Esophagus mucosa (tissue), 1 donor: ENCODE measurements around the gene LIPN. TPM values are rescaled to one million over a fixed set of nuclear protein-coding genes. Genes with fewer than 3 reads are reported as not detected.
"Not testable (repeated sequence)": the region's sequence is repeated elsewhere in the genome, so short reads cannot be mapped to it uniquely, and the experiment has no call there.

Experiments used
- ATAC-seq: fragments of 200-7000 bp; cut with Tn5 transposase; one replicate; pipeline ENCODE4 v1.9.1; 2020
- total RNA-seq: library from RNA; stranded (reverse); gene quantifications from one replicate; pipeline ENCODE4 v1.2.4, GENCODE V29; 2023
- donor health status: DM: yes; HTN: yes; CAD: no.

LIPN gene, protein sequence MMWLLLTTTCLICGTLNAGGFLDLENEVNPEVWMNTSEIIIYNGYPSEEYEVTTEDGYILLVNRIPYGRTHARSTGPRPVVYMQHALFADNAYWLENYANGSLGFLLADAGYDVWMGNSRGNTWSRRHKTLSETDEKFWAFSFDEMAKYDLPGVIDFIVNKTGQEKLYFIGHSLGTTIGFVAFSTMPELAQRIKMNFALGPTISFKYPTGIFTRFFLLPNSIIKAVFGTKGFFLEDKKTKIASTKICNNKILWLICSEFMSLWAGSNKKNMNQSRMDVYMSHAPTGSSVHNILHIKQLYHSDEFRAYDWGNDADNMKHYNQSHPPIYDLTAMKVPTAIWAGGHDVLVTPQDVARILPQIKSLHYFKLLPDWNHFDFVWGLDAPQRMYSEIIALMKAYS
- 1.4 TPM for total RNA-seq

DNA sequence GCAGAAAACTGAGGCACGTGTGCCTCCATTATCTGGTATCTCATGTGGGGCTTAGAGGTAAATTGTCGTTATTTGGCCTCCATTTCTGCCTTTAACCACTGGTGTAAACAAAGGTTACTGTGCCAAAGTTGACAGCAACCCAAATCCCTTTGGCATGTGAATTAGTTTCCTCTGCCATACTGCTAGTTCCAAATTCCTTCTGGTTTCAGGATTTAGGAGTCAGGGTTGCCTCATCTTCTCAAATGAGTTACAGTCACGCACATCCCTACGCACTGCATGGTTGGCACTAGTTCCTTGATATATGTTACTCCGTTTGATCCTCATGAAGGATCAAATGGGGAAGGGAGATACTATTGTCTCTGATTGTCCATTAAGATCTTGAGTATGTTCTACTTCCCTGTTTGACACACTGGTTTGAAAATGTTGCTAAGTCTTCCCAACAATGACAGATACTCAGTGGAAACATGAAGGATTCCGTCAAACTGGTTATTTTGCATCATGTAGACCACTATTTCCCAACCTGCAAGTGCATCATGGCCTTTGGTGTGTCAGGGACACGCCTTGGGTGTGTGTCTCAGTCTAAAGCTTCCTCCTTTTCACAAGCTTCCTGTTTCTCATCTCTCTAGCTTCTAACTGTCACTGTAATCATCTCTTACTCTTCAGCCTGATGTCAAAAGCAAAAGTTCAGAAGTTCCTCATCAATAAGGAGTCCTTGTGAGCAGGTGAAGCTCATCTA is at the start of gene LIPN:
Gene LIPN, plus strand, starts transcription at position 655 of the 736 bp plus-strand sequence. CDS start 1,386 bp downstream, outside the sequence.
- peak; percentile 96 for ATAC-seq

DNA sequence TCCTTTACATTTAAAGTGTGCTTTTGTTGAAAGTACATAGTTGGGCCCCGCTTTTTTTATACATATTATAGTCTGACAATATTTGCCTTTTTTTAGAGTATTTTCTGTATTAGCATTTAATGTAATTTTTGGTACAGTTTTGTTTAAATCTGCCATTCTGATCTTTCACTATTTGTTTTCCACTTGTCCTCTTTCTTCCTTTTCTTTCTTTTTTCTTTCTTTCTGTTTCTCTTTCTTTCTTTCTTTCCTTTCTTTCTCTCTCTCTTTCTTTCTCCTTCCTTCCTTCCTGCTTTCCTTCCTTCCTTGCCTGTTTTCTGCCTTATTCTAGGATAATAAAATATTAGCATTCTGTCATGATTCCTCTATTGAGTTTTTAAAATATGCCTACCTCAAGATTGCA is 44.3 kb upstream of the LIPN start:
- no peak for ATAC-seq

DNA sequence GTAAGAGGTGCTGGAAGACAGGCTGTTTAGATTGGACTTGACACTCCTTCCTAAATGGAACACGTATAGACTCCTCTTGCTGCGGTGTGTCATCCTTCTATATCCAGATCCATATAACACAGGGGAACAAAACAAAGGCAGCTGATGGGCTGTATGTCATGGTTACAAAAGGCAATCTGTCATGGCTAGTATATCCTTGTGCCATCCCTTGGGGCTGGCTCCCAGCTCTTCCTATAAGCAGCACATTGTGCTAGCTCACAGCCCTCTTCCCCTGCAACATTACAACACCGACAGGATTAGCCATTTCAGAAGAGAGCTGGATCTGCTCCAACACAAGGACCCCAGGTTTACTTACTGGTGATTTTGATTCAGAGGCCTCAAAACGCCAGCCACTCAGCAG is 38.4 kb upstream of the LIPN start:
- ATAC-seq = no peak

DNA sequence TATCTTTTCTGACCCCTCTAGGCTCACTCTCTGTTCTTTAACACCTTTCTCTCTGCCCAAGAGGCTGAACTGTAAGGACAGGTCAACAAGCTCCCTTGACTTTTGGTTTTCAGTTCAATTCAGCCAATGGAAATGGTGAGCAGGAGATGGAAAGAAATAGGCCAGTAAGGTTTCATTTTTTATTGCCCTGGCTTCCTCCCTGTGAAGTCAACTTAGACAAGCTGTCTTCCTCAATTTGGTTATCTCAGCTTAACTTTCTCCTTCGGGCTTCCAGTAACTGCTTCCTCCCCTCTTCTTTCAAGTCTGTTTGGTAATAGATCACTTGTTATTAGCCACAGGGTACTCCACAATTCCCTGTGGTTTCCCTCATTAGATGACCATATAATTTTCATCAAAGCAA is 34.0 kb upstream of the LIPN start:
- ATAC-seq = no peak

DNA sequence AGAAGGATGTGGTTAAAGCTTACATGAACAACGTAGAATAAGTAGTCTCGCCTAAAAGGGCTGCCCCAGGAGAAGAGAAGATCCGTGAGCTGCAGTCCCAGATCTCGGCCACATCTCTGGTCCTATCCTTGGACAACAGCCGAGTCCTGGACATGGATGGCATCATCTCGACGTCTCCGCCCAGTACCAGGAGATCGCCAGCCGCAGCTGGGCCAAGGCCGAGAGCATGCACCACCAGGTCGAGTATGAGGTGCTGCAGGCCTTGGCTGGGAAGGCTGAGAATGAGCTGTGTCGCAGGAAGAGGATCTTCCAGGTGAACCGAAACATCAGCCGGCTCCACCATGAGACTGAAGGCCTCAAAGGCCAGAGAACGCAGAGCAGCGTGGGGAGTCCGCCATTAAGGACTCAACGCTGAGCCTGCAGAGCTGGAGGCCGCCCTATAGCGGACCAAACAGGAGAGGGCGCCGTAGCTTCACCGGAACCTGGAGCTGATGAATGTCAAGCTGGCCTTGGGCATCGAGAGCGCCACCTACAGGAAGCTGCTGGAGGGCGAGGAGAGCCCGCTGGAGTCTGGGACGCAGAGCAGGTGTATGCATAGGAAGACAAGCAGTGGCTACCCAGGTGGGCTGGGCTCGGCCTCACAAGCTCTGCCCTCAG is 31.6 kb upstream of the LIPN start:
- ATAC-seq = peak; percentile 44

DNA sequence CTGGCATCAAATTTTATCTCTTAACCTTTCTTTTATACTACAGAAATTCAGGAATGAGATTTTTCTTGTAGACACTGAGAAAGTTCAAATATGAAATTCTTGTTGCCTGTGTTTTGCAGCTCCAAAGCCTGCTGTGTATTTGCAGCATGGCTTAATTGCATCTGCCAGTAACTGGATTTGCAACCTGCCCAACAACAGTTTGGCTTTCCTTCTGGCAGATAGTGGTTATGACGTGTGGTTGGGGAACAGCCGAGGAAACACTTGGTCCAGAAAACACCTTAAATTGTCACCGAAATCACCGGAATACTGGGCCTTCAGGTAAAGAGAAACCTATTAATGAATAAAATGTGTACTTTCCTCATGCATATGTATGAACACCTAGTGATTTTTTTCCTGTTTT is 29.0 kb upstream of the LIPN start:
- no peak for ATAC-seq

DNA sequence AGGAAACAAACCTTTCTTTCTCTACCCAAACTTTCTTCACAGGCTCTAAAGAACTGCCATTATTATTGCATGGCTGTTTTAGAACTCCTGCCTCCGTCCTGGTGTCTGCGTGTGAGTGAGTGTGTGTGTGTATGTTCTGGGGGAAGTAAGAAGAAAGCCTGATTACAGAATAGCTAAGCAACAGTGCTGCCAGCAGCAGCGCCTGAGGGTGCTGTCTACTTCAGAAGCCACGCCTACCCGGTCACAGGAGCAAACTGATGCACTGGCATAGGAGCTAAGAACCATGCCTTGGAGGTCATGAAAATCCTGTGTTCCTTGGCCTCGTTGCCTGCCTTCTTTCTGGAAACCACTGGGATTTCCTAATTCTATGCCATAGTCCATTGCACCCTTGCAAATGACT is 28.5 kb upstream of the LIPN start:
- peak; percentile 26 for ATAC-seq

DNA sequence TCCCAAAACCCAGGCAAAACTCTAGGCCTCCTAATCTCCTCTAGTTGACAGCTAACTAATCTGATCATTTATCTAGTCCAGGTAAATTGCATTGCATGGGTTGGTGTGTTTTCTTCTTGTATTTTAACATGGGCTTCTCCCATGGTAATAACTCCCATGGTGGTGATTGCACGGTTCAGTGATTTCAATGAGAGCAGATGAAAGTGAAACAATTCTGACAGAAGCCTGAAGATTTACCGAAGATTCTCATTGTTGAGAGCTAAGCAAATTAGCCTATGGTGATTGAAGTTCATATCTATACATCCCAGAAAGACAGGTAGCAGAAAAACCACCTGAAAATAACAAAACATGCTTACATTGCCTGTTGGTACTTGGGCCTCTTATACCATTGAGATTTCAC is 26.6 kb upstream of the LIPN start:
- no peak for ATAC-seq

DNA sequence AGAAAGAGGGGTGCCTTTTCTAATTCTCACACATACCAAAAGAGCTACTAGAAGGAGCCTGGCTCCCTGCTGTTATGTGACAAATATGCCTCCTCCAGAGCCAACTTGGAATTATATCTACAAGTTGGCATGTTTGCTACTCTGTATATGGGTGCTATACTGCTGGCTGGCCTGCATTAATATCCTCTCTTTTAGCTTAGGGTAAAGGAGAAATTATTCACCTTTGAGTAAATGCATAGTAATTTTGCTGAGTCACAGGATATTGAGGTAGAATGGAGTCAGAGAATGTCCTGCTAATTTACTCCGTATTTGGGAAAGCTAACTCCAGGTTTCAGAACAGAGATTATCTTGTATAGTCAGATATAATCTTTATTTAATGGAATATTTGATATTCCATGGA is 24.2 kb upstream of the LIPN start:
- no peak for ATAC-seq

DNA sequence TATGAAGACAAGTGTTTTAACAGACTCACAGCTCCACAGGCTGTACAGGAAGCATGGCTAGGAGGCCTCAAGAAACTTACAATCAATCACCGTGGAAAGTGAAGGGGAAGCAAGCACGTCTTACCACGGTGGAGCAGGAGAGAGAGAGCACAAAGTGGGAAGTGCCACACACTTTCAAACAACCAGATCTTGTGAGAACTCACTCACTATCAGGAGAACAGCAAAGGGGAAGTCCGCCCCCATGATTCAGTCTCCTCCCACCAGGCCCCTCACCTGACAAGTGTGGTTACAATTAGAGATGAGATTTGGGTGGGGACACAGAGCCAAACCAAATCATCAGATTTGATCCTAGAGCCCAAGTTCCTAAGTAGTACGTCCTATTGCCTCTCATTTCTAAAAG is 17.9 kb upstream of the LIPN start:
- ATAC-seq = not testable (repeated sequence)

DNA sequence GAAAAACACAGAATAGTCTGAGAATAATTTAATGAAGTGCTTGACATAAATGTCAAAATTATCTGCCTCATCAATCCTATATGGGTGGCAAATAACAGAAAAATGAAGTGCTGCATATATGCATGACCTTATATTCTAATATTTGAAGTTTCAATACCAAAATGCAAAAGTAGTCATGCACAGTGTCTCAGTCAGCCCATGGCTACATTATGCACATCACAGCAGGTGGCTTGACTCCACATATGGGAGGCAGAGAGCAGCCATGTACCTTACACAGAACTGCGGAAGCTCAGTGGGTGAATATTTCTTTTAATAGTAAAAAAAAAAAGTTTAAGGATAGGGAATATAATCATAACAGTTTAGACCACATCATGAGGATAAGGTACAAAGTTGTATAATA is 17.4 kb upstream of the LIPN start:
- ATAC-seq = no peak

DNA sequence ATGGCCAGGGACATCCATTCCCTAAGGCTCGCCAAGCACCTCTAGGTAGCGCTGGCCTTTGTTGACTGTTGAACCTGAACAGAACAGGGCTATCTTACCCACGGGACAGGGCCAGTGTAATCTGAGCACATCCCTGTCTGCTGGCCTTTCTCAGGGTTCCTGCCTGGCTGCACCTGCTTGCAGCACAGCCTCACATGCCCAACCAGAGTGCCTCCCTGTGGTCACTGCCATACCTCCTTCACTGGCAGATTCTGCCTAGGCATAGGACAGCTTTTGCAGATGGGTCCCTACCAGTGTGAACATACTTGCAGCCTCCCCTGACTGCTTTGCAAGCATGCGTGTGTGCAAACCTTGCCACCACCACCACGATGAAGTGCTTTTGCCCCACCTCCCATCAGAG is 15.8 kb upstream of the LIPN start:
- peak; percentile 72 for ATAC-seq

DNA sequence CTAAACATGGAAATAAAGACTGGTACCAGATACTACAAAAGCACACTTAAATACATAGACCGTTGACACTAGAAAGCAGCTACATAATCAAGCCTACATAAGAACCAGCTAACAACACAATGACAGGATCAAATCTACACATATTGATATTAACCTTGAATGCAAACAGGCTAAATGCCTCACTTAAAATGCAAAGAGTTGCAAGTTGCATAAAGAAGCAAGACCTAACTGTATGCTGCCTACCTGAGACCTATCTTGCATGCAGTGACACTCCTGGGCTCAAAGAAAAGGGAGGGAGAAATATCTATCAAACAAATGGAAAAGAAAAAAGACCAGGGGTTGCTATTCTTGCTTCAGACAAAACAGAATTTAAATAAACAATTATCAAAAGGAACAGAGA is 14.2 kb upstream of the LIPN start:
- no peak for ATAC-seq

DNA sequence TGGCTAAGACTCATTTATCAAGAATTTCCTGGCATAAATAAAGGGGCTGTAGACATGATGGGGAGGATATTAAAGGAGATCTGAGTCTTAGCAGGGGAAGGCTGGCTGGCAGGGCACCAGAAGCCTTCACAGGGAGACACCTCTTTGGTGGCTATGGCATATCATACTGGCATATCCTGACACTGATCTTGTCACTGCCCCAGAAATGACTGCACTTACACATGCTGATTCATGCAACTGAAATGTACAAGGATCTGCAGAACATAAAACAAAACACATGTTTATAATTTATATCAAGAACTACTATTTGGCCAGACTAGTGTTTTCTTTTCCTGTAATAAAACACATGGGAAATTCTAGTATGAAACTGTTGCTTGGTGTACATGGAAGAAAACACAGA is 5.5 kb upstream of the LIPN start:
- ATAC-seq = peak; percentile 58

DNA sequence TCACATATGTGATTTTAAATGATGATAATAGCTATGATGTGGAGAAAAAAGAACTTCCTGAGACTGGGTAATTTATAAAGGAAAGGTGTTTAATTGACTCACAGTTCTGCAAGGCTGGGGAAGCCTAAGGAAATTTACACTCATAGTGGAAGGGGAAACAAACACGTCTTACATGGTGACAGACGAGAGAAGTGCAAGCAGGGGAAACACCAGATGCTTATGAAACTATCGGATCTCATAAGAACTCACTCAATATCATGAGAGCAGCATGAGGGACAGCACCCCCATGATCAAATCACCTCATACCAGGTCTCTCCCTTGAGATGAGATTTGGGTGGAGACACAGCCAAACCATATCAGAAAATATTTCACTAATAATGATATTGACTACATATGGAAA is 4.1 kb upstream of the LIPN start:
- ATAC-seq = no peak

DNA sequence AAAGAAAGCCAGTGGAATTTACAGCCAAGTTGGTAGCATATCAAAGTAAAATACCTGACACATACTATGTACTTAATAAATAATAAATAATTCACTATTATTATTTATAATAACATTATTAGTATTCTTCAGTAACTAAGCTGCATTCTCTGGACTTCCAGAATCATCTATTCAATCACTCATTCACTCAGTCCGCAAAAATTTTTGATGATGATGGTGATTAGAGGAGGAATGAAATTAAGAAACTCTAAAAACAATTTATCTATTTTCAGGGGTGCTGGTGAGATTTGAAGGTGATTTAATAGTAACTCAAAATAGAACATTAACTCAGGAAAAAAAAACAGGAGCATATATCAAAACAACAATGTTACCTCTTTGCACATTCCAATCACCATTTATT is 3.2 kb upstream of the LIPN start:
- ATAC-seq = no peak

DNA sequence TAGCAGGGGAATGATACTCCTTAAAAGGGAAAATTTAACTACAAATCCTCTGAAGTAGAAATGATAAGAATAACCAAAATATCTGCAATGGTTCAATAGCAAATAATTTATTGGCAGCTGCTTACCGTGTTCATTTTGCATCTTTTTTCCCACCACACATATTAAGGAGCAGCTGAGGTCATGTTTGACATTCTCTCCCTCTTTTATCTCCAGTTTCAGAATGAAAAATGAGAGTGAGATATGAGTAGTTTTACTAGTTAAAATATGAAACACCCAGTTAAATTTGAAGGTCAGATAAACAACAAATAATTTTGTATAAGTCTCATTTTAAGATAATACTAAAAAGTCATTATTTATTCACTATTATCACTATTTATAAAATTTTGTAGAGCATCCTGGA is 3.1 kb downstream of the LIPN start:
- ATAC-seq = no peak

DNA sequence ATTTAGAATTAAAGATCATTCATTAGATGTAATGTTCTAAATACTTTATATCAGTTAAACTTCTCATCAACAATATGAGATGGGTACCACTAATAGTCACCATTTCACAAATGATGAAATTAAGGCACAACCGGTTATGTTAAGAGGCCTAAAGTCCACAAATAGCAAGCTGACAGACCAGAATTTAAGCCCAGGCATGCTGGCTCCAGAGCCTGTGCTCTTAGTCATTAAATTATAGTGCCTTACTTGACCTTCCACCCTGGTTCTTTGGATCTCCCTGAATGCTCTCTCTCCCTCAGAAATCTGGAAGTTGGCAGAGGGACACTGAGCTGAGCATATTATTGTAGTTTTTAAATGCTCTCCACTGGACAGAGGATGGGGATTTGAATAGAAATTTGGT is 3.6 kb downstream of the LIPN start:
- peak; percentile 77 for ATAC-seq

DNA sequence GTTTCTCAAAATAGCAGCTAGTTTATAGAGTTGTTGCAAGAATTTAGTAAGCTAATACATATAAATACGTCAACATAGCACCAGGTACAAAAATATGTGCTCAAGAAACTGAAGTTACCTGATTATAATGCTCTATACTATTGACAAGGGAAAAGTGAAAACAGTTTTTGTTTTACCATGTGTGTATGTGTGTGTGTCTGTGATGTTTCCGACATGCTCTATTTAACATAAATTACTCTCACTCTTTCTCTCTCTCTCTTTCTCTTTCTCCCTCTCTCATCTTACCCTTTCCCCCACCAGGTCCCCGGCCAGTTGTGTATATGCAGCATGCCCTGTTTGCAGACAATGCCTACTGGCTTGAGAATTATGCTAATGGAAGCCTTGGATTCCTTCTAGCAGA is 4.3 kb downstream of the LIPN start:
- no peak for ATAC-seq

DNA sequence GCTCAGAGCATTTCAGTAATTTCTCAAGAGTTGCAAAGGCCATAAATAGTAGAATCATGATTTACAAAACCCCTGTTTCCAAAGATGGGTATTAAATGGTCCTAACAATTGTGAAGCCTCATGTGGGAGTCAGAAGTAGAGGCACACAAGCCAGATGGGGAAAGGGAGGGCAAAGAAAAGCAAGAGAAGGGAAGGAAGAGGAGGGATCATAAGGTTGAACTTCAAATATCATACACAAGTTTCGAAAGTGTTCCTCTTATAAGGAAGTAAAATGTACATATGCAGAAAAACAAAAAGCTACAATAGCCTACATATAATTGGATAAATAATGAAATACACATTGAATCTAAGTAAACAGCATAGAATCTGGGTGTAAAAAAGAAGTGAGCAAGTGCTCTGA is 6.0 kb downstream of the LIPN start:
- ATAC-seq = no peak

DNA sequence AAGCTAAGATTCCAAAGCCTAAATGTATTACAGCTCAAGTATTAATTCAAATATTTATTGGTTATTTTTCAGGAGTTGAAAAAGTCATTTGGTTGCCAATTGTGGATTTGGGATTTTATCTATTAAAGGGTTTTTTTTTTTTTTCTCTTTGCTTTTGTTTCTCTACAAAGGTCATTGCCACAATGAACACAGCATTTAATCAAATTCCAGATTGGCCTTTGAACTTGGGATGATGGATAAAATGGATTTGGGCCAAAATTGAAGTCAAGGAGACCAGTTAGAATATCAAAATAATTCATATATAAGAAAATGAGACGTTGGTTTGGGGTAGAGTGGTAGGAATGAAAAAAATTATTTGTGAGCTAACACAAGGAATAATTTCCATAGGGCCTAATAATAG is 9.6 kb downstream of the LIPN start:
- no peak for ATAC-seq

DNA sequence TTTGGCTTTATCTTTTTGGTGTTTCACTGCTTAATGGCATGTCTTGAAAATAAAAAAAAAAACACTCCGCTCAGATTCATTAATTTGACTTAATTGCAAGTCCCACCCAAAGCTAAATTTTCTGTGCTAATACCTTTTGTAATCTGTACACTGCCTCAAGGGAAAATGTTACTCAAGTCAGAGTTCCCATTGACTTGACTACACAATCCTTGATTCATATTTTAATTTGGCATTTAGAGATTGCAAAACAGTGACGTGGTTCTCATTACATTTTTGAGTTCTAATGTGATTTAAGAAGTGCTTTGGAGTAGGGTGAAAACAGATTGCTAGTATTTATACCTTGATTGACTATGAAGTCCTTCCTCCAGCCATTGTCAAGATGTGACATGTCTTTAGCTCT is 21.4 kb downstream of the LIPN start:
- ATAC-seq = peak; percentile 37

DNA sequence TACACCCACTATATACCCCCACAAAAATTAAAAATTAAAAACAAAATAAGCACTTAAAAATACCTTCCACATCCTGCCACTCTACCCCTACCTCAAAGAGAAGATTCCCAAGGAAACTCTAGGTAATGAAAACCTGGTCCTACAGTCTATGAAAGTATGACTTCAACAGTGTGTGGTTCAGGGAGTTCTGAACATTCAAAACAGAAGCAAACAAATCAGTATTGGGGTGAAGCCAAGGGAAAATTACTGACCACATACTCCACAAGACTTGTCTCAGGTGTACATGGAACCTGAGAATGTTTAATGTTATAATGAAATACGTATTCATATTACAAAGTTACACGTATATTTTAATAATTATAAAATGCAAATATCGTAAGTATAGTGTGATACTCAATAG is 22.4 kb downstream of the LIPN start:
- ATAC-seq = no peak

DNA sequence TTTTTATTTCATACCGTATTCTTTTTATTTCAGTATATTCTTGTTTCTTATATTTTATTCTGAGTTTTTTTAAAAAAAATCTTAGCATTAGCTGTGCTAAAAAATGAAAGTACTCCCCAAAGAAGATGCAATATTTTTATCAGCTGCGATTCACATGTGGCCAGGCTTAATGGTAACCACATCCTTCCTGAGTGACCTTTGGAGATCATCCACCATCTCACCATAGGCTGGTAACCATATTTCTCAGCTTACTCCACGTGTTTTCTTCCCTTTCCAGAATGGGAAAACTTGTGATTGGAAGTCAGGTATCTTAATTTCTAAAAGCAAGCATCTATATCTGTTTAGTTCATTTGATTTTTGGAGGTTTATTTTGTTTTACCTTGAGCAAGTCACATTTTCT is 23.9 kb downstream of the LIPN start:
- ATAC-seq = no peak
